Measurements from ENCODE around the gene FAM53A. TPM values are rescaled to one million over a fixed set of nuclear protein-coding genes. Genes with fewer than 3 reads are reported as not detected.

The FAM53A gene
- total and polyA plus RNA-seq, 5 donors: 1.1 to 1.6 (median 1.2) TPM

GRCh38 chr4:1655676-1656075 lies 28.4 kb downstream of the FAM53A start:
- Histone ChIP-seq H3K27me3 (ENCODE audit: control insufficient read depth, insufficient read depth) (no peaks in the 10 kb centered on the region), H3K4me3 (ENCODE audit: low read length) (no peak overlapping the region), H3K9me3 (ENCODE audit: control insufficient read depth, low read length) (no peaks in the 10 kb centered on the region), H3K27ac (ENCODE audit: low read length) (no peak overlapping the region), H3K4me1 (ENCODE audit: control insufficient read depth, insufficient read depth, low read length) (no peaks in the 10 kb centered on the region)
- no peak for ATAC-seq
- no peak for DNase-seq
- intact Hi-C loops (cut with DNase I): no loop called here
- 90% methylated on average over 18 of the region's 18 CpGs for WGBS

- ATAC-seq: no peak
- DNase-seq: no peak
- Histone ChIP-seq H3K4me3 (ENCODE audit: low read length) (no peak overlapping the region), H3K4me1 (ENCODE audit: control insufficient read depth, insufficient read depth, low read length) (no peaks in the 10 kb centered on the region), H3K27me3 (ENCODE audit: control insufficient read depth, insufficient read depth) (no peaks in the 10 kb centered on the region), H3K9me3 (ENCODE audit: control insufficient read depth, low read length) (no peaks in the 10 kb centered on the region), H3K27ac (ENCODE audit: low read length) (no peak overlapping the region)
- 95% methylated on average over 47 of the region's 47 CpGs for WGBS
- intact Hi-C loops (cut with DNase I): no loop called here
These were observed 29.0 kb downstream of the FAM53A start for GRCh38 chr4:1655081-1655480.

- WGBS: 72% methylated on average over 23 of the region's 23 CpGs
- intact Hi-C loops (cut with DNase I): no loop called here
- Histone ChIP-seq H3K27me3 (ENCODE audit: control insufficient read depth, insufficient read depth) (no peaks in the 10 kb centered on the region), H3K27ac (ENCODE audit: low read length) (no peak overlapping the region), H3K4me1 (ENCODE audit: control insufficient read depth, insufficient read depth, low read length) (no peaks in the 10 kb centered on the region), H3K9me3 (ENCODE audit: control insufficient read depth, low read length) (no peaks in the 10 kb centered on the region), H3K4me3 (ENCODE audit: low read length) (no peak overlapping the region)
- no peak for ATAC-seq
- no peak for DNase-seq
These were observed 29.7 kb downstream of the FAM53A start for GRCh38 chr4:1654216-1654955.

GRCh38 chr4:1653776-1654175 lies 30.3 kb downstream of the FAM53A start:
- Histone ChIP-seq H3K27me3 (ENCODE audit: control insufficient read depth, insufficient read depth) (no peaks in the 10 kb centered on the region), H3K4me1 (ENCODE audit: control insufficient read depth, insufficient read depth, low read length) (no peaks in the 10 kb centered on the region), H3K4me3 (ENCODE audit: low read length) (no peak overlapping the region), H3K27ac (ENCODE audit: low read length) (no peak overlapping the region), H3K9me3 (ENCODE audit: control insufficient read depth, low read length) (no peaks in the 10 kb centered on the region)
- DNase-seq: no peak
- no peak for ATAC-seq
- WGBS: 86% methylated on average over 10 of the region's 10 CpGs
- intact Hi-C loops (cut with DNase I): no loop called here

GRCh38 chr4:1652088-1652487 lies 32.0 kb downstream of the FAM53A start:
- intact Hi-C loops (cut with DNase I): no loop called here
- Histone ChIP-seq H3K27ac (ENCODE audit: low read length) (no peak overlapping the region), H3K4me3 (ENCODE audit: low read length) (no peak overlapping the region), H3K4me1 (ENCODE audit: control insufficient read depth, insufficient read depth, low read length) (no peaks in the 10 kb centered on the region), H3K9me3 (ENCODE audit: control insufficient read depth, low read length) (no peaks in the 10 kb centered on the region), H3K27me3 (ENCODE audit: control insufficient read depth, insufficient read depth) (no peaks in the 10 kb centered on the region)
- ATAC-seq: no peak
- WGBS: 96% methylated on average over 13 of the region's 13 CpGs
- DNase-seq: no peak

GRCh38 chr4:1651609-1652008 lies 32.5 kb downstream of the FAM53A start:
- intact Hi-C loops (cut with DNase I): no loop called here
- ATAC-seq (no peak), DNase-seq (no peak)
- Histone ChIP-seq H3K9me3 (ENCODE audit: control insufficient read depth, low read length) (no peaks in the 10 kb centered on the region), H3K4me3 (ENCODE audit: low read length) (no peak overlapping the region), H3K27me3 (ENCODE audit: control insufficient read depth, insufficient read depth) (no peaks in the 10 kb centered on the region), H3K4me1 (ENCODE audit: control insufficient read depth, insufficient read depth, low read length) (no peaks in the 10 kb centered on the region), H3K27ac (ENCODE audit: low read length) (no peak overlapping the region)
- WGBS: 95% methylated on average over 13 of the region's 13 CpGs

GRCh38 chr4:1648962-1649361 lies 35.2 kb downstream of the FAM53A start:
- DNase-seq: no peak
- intact Hi-C loops (cut with DNase I): no loop called here
- Histone ChIP-seq H3K27ac (ENCODE audit: low read length) (no peak overlapping the region), H3K27me3 (ENCODE audit: control insufficient read depth, insufficient read depth) (no peaks in the 10 kb centered on the region), H3K9me3 (ENCODE audit: control insufficient read depth, low read length) (no peaks in the 10 kb centered on the region), H3K4me3 (ENCODE audit: low read length) (no peak overlapping the region), H3K4me1 (ENCODE audit: control insufficient read depth, insufficient read depth, low read length) (no peaks in the 10 kb centered on the region)
- no peak for ATAC-seq
- 64% methylated on average over 3 of the region's 3 CpGs for WGBS

GRCh38 chr4:1647432-1647831 lies 36.7 kb downstream of the FAM53A start:
- intact Hi-C loops (cut with DNase I): no loop called here
- Histone ChIP-seq H3K4me1 (ENCODE audit: control insufficient read depth, insufficient read depth, low read length) (no peaks in the 10 kb centered on the region), H3K27ac (ENCODE audit: low read length) (no peak overlapping the region), H3K4me3 (ENCODE audit: low read length) (no peak overlapping the region), H3K27me3 (ENCODE audit: control insufficient read depth, insufficient read depth) (no peaks in the 10 kb centered on the region), H3K9me3 (ENCODE audit: control insufficient read depth, low read length) (no peaks in the 10 kb centered on the region)
- DNase-seq (peak in 1 of 3 donors; percentile 40), ATAC-seq (no peak)
- 83% methylated on average over 19 of the region's 19 CpGs for WGBS

- no peaks in the 10 kb centered on the region for H3K27me3 ChIP-seq (ENCODE audit: control insufficient read depth, insufficient read depth)
- H3K4me1 ChIP-seq (ENCODE audit: control insufficient read depth, insufficient read depth, low read length): no peaks in the 10 kb centered on the region
- H3K9me3 ChIP-seq (ENCODE audit: control insufficient read depth, low read length): no peaks in the 10 kb centered on the region
- WGBS: 72% methylated on average over 7 of the region's 7 CpGs
- peak in 1 of 3 donors; percentile 41 for DNase-seq
- no peak overlapping the region for H3K27ac ChIP-seq (ENCODE audit: low read length)
- intact Hi-C loops (cut with DNase I): no loop called here
- H3K4me3 ChIP-seq (ENCODE audit: low read length): no peak overlapping the region
- ATAC-seq: no peak
These were observed 37.4 kb downstream of the FAM53A start for GRCh38 chr4:1646690-1647089.

GRCh38 chr4:1644891-1645657 lies 39.0 kb downstream of the FAM53A start:
- Histone ChIP-seq H3K27me3 (ENCODE audit: control insufficient read depth, insufficient read depth) (no peaks in the 10 kb centered on the region), H3K27ac (ENCODE audit: low read length) (no peak overlapping the region), H3K4me1 (ENCODE audit: control insufficient read depth, insufficient read depth, low read length) (no peaks in the 10 kb centered on the region), H3K4me3 (ENCODE audit: low read length) (no peak overlapping the region), H3K9me3 (ENCODE audit: control insufficient read depth, low read length) (no peaks in the 10 kb centered on the region)
- intact Hi-C loops (cut with DNase I): no loop called here
- ATAC-seq (peak; percentile 80 to 89), DNase-seq (peak; percentile 58 to 83 (median 80))
- 38% methylated on average over 21 of the region's 21 CpGs for WGBS

- Histone ChIP-seq H3K27me3 (ENCODE audit: control insufficient read depth, insufficient read depth) (no peaks in the 10 kb centered on the region), H3K9me3 (ENCODE audit: control insufficient read depth, low read length) (no peaks in the 10 kb centered on the region), H3K4me3 (ENCODE audit: low read length) (no peak overlapping the region), H3K4me1 (ENCODE audit: control insufficient read depth, insufficient read depth, low read length) (no peaks in the 10 kb centered on the region), H3K27ac (ENCODE audit: low read length) (no peak overlapping the region)
- 93% methylated on average over 48 of the region's 48 CpGs for WGBS
- ATAC-seq: no peak
- intact Hi-C loops (cut with DNase I): no loop called here
- DNase-seq: peak in 1 of 3 donors; percentile 51
These were observed 40.0 kb downstream of the FAM53A start for GRCh38 chr4:1643971-1644735.
